Kidney epithelial cell (primary cell): ENCODE data around the gene ANKH. TPM values are rescaled to one million over a fixed set of nuclear protein-coding genes. Genes with fewer than 3 reads are reported as not detected.

Experiments used
- DNase-seq: peaks from one replicate; pipeline ENCODE4 v3.0.0-alpha.2; 2010; ENCODE audit warnings: low read depth
- H3K27me3 ChIP-seq: 2 replicates; pipeline ENCODE4 v1.6.0; 2011; ENCODE audit warnings: low read length; ENCODE audit not compliant: control insufficient read depth, insufficient read depth
- H3K36me3 ChIP-seq: 2 replicates; pipeline ENCODE4 v1.5.1; 2011; ENCODE audit warnings: low read length; ENCODE audit not compliant: control insufficient read depth, insufficient read depth
- H3K4me3 ChIP-seq: 2 replicates; pipeline ENCODE4 v1.5.1; 2011; ENCODE audit warnings: low read depth, mild to moderate bottlenecking, control low read depth, low read length
- total RNA-seq: library from RNA; depleted of rRNA; stranded (reverse); fragments of >200 nt; gene quantifications from 2 replicates; pipeline ENCODE4 v1.2.3, GENCODE V29; 2015
- TF ChIP-seq, protein P1 (sequence below): IDR thresholded peaks from 2 replicates; pipeline ENCODE4 v1.5.1; 2011; ENCODE audit warnings: mild to moderate bottlenecking, moderate library complexity, low read length, control low read depth, inconsistent platforms; ENCODE audit not compliant: insufficient read depth, poor library complexity, severe bottlenecking

ANKH gene
- total RNA-seq, 1 donor from 2014 or later, result 15.8 TPM

DNA sequence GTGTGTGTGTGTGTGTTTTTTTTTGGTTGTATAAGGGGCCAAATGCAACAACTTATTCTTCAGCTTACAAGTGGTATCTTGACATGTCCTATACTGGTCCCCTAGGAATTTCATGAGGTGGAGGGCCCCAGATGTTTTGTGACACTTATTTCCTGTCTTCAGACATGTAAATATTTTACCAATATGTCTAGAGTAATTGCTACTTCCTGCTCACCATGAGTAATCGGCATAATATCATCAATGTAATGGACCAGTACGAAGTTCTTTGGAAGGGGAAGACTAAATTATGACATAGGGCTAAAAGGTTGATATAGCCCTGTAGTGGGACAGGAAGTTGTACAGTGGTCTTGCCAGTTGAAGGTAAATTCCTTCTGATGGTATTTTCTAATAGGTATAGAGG, 210.7 kb downstream of the ANKH start:
- Histone ChIP-seq H3K27me3 (no peaks in the 10 kb centered on the region), H3K36me3 (no peaks in the 10 kb centered on the region), H3K4me3 (no peak overlapping the region)
- TF ChIP-seq, protein P1, sequence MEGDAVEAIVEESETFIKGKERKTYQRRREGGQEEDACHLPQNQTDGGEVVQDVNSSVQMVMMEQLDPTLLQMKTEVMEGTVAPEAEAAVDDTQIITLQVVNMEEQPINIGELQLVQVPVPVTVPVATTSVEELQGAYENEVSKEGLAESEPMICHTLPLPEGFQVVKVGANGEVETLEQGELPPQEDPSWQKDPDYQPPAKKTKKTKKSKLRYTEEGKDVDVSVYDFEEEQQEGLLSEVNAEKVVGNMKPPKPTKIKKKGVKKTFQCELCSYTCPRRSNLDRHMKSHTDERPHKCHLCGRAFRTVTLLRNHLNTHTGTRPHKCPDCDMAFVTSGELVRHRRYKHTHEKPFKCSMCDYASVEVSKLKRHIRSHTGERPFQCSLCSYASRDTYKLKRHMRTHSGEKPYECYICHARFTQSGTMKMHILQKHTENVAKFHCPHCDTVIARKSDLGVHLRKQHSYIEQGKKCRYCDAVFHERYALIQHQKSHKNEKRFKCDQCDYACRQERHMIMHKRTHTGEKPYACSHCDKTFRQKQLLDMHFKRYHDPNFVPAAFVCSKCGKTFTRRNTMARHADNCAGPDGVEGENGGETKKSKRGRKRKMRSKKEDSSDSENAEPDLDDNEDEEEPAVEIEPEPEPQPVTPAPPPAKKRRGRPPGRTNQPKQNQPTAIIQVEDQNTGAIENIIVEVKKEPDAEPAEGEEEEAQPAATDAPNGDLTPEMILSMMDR, result no peak
- DNase-seq, result no peak

DNA sequence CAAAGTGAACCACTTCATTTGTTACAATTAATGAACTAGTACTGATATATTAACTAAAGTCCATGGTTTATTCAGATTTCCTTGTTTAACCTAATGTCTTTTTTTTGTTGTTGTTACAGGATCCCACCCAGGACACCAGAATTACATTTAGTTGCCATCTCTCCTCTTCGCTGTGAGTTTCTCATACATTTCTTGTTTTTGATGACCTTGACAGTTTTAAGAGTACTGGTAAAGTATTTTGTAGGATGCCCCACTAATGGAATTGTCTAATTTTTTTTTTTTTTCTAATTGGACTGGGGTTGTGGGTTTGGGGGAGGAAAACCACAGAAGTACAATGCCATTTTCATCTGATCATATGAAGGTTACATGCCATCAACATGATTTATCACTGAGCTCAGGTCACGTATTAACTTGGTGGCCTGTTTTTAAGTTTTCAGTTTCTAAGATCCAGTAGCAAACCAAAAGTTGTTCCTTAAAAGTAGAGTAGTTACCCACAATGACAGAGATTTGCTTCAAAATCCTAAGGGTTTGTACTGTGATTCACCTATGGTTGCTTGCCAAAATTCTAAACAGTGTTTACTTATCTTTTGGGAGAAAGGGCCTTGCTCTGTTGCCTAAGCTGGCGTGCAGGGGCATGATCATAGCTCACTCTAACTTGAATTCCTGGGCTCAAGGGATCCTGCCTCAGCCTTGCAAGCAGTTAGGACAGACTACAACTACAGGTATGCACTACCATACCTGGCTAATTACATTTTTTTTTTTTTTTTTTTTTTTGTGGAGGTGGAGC, 211.6 kb downstream of the ANKH start:
- TF ChIP-seq, protein P1, result no peak
- Histone ChIP-seq H3K36me3 (no peaks in the 10 kb centered on the region), H3K27me3 (no peaks in the 10 kb centered on the region), H3K4me3 (no peak overlapping the region)
- no peak for DNase-seq

DNA sequence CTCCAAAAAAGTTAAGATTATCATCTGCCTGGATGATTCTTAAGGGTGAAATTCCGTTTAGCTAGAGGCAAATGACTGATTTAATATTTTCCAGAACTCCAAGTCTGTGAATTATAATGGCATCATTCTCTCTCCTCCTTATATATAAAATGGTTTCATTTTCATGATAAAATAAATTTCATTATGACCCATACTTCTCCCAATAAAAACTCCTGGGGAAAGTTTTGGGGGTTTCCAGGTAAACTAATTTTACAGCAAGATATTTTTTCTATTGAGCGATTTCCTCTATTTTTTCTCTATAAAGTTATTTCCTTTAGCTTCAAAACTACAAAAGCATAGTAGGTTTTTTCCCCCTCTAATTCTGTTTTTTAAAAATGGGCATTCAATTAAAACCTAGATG, 214.7 kb downstream of the ANKH start:
- TF ChIP-seq, protein P1, result no peak
- no peak for DNase-seq
- no peak overlapping the region for H3K4me3 ChIP-seq
- H3K36me3 ChIP-seq, result no peaks in the 10 kb centered on the region
- no peaks in the 10 kb centered on the region for H3K27me3 ChIP-seq

DNA sequence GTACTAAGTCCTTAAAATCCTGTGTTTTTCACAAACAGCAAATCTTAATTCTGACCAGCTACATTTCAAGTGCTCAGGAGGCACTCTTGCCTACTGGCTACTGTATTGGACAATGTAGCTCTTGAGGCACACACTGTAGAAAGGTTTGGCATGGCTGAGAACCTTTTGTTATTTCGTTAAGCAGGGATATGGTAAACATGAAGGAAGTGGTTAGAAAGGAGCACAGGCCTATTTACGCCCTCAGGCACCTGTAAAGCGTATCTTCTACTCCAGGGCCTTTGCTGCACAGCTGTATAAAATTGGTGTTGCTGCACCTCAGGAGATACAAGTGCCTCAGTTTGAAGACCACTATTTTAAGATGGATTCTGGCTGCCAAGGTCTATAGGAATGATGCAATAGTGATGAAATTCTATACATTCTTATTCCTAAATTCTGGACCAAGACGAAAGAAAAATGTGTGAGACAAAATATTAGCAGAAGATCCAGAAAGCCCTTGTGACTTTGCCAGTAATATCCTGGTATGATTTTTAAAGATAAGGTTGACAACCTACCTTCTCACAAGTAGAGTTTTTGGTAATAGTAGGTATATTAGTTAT, 216.3 kb downstream of the ANKH start:
- Histone ChIP-seq H3K36me3 (no peaks in the 10 kb centered on the region), H3K27me3 (no peaks in the 10 kb centered on the region), H3K4me3 (no peak overlapping the region)
- TF ChIP-seq, protein P1, result no peak
- DNase-seq, result no peak

Other genes starting within 250 kb of the ANKH start
- 12.0 and 14.7 TPM in 2 replicates for gene OTULIN, start 207.1 kb downstream of the ANKH start, total RNA-seq